IPS DF 4.7 (cell line): ENCODE data around the gene FKTN.

ENCODE experiments used
- DNase-seq: peaks from one replicate; pipeline ENCODE4 v3.0.0-alpha.2; 2013; ENCODE audit warnings: low spot score; ENCODE audit errors: extremely low read depth

The FKTN gene

DNA sequence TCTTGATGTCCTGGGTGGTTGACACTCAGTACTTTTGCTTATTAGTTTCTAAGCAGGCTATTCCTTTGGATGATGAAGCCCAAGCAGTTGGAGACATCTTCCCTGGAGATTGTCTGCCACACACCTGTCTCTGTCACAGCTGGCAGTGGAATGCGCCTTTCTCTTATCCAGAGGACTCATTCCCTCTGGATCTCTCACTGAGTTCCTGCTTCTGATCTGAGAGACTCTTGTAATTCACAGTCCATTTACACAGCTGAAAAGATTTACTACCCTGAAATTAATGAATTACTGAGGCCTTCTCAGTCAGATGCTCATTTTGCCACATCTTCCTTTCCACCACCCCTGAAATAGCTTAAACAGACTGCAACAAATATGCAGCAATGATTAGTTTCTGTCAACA lies 120.2 kb downstream of the FKTN start:
- DNase-seq = no peak

DNA sequence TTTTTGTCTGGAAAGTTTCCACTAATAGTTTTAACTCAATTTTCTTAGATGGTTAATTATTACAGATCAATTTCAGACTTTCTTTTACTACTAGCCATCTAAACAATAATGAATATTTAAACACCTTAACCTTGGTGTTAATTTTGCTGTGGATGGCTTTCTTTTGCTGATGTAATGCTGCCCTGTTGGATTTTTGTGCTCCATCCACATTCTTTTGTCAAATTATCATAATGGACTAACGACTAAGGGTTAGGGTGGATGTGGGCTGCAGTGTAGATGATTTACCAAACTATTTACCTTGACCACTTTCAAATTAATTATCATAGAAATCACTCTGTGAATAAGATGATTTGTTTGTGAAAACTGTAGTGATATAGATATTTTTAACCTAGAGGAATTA lies 120.8 kb downstream of the FKTN start:
- no peak for DNase-seq

DNA sequence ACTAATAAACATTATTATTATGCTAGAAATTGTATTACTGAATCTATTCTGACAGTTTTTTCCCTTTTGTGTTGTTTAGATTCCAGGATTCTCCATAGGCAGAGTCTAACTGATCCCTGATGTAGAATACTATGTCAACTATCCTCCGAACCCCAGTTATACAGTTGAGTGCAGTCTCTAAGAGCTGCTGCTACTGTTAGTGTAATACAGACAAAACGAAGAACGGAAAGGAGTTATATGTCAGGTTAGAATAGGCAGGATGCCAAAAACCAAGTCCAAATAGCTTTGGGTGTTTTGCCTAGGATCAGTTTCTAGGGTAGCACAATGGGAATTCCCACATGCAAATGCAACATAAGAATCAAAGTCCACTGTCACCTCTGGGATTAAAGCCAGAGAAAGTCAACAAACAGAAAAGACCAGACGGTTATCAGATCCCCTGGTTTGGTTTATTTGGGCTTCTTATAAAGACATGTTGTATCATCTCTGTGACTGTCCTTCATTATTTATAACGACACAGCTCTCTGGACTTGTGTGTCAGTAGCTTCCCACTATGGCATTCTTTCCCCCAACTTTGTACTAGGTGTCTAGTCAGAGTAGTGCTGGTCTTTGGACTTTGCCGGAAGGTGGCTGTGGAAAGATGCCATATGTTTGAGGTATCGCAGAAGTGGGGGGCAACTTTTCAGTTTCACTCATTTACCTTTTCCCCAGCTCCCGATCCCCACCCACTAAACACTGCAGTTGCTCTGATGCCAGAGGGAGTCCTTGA lies 121.5 kb downstream of the FKTN start:
- no peak for DNase-seq

DNA sequence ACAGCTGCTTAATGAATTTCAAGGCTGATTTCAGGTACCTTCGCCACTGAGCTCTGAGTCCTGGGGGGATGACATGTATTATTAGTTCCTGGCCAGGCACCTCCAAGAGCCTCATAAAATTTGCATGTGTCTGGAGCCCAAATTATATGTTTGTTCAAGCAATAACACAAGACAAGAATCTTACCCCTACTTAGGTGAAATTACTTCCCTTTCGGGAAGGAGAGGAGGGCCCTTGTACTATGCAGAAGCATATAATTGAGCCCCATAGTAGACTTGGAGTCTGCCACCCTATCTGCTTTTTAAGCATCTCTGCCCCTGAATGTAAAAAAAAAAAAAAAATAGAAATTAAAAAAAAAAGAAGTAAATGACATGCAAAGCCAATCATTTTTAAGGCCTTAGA lies 123.4 kb downstream of the FKTN start:
- DNase-seq = no peak

DNA sequence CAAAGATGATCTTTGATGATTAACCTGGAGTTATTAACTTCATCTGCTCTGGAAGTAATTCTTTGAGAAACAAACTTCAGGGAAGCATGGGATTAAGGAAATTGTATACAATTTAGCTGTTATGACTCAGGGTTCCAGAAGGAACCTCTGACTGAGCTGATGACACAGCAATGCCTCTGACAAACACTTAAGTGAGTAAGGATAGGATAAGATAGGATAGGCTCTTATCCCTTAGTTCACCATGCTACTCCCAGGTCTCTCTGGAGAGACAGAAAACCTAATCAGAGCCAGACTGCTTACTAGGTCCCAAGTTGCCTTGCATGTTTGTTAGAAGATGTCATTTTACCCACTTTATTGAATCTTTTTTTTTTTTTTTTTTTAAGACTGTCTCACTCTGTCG lies 123.8 kb downstream of the FKTN start:
- no peak for DNase-seq

DNA sequence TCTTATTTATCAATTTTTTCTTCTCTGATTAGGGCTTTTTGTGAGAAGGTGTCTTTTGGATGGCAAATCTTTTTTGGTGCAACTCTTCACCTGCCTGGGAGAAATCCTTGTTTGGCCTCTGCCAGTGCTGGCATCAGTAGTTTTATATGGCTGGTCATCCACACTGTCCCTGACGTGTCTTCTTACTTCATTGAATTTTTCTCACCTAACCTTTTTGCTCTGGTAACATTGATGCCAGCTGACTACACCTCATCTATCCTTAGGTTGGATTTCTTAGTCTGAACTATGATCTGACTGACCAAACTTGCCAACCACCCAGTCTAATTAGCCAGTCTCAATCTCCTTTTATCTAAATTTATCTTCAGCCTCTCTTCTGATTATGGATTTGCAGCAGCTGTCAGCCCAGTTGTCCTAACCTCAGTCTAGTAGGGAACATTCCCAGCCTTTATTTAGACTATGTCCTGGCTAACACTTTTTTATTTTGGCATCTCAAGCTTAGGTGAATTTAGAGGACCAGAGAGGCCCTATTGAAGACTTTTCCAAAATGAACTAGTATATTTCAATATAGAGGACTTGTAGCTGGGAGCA lies 125.9 kb downstream of the FKTN start:
- DNase-seq = no peak

DNA sequence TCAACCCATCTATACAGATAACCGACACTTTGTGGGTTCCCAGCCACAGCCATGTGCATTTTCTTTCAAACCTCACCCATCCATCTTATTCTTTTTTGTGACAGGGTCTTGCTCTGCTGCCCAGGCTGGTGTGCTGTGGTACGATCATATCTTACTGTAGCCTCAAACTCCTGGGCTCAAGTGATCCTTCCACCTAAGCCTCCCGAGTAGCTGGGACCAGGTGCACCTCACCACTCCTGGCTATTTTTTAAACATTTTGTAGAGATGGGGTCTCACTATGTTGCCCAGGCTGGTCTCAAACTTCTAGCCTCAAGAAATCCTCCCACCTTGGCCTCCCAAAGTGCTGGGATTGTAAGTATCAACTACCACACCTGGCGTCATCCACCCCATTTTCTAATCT lies 129.0 kb downstream of the FKTN start:
- DNase-seq = no peak
